GM12801 (cell line): ENCODE measurements around the gene YIPF3.

Source experiments
- CTCF ChIP-seq: IDR thresholded peaks from one replicate; pipeline ENCODE4 v1.5.1; 2011; ENCODE audit warnings: control low read depth; ENCODE audit not compliant: insufficient read length; ENCODE audit errors: extremely low read depth

The YIPF3 gene

GRCh38 chr6:43471399-43471798 lies 45.3 kb downstream of the YIPF3 start:
- no peak for TF ChIP-seq CTCF

- TF ChIP-seq CTCF, result no peak
Observed at GRCh38 chr6:43469947-43470346, 46.8 kb downstream of the YIPF3 start.

- TF ChIP-seq CTCF, result no peak
Observed at GRCh38 chr6:43468748-43469681, 47.7 kb downstream of the YIPF3 start.

- TF ChIP-seq CTCF, result no peak
Observed at GRCh38 chr6:43468240-43468639, 48.5 kb downstream of the YIPF3 start.

GRCh38 chr6:43467752-43468151 lies 49.0 kb downstream of the YIPF3 start:
- no peak for TF ChIP-seq CTCF

GRCh38 chr6:43465948-43466347 lies 50.8 kb downstream of the YIPF3 start:
- TF ChIP-seq CTCF, result no peak

- no peak for TF ChIP-seq CTCF
Observed at GRCh38 chr6:43464337-43464736, 52.4 kb downstream of the YIPF3 start.
